HG03342 (cell line): ENCODE measurements around the gene MACROD2.
A peak's percentile ranks its signal among the peaks of the same experiment; 100 is the strongest.

Source experiments
- ATAC-seq: cut with Tn5 transposase; IDR thresholded peaks from one replicate; pipeline ENCODE4 v1.9.1; 2021; ENCODE audit warnings: mild to moderate bottlenecking, moderate library complexity; ENCODE audit not compliant: unreplicated experiment

Gene MACROD2

DNA sequence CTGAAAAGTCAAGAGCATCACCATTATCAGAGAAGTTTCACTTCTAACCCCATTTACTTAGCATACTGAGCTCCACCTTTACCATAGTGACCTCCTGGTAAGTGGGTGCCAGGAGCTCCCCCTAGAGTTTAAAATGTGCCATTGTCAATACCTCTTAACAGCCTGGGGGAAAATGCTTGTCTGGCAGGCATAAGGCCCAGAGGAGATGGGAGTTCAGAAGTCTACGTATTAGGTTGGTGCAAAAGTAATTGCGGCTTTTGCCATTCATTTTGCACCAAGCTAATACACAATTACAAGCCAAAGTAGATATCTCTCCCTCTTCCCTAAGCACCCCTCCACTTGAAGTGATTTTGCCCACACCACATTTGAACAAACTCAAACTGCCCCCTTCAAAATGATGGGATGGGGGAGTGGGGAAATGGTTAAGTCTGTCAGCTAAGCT lies 1658.9 kb downstream of the MACROD2 start:
- ATAC-seq: peak; percentile 99

DNA sequence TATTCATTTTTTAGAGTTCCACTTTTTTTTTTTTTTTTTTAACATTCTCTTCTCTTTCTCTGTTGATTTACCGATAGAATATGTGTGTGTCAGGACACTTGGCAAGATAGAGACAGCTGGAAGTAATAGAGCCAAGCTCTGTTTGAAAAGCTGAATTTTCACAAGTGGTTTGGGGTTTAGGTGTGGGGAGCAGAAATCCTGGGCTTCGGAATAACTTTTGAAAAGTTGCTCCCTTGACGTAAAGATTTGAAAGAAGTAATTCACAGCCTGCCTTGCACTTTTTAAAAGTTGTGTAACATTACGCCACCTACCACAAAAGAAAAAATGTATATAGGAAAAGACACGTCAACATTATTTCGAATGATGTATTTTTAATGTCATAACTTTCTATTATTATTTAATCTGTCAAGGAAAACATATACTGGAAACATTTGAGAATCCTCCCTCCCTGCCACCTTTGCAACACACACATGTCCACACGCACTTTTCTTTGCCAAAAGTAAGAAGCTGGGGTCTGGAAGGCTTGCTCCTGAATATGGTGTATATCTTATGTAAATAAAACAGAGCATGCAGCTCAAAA lies 1660.1 kb downstream of the MACROD2 start:
- no peak for ATAC-seq

DNA sequence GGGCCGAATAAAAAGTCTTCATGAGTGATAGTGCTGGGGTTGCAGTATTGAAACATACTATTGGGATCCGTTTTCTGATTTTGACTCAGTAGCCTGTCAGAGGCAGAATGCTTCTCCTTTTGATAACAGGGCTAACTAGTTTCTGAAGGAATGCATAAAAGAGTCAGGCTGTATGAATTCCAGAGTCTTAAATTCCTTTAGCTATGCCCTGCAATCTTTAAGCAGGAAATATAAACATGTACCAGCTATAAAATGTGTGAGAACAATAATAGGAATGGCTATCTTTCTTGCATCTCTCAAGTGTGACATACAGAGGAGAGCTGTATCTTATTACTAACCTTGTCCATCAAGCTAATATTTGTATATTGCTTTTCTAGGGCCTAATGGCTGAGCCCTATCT lies 1660.8 kb downstream of the MACROD2 start:
- no peak for ATAC-seq

DNA sequence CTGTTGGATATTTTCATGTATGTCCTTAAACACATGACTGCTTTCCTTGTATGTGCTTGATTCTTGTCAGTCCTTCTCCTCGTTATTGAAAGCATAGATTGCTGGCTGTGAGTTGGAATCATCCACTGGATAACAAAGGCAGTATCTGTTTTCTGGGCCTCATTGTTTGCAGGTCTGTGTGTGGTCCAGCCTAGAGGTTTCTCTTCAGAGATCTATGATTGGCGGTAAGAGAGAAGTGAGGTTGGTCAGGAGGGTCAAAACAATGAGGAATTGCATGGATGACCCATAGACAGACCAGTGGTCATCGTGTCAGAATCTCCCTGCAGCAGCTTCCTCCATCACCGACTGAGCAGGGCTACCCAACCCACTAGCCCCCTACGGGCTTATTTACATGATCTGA lies 1663.0 kb downstream of the MACROD2 start:
- no peak for ATAC-seq

DNA sequence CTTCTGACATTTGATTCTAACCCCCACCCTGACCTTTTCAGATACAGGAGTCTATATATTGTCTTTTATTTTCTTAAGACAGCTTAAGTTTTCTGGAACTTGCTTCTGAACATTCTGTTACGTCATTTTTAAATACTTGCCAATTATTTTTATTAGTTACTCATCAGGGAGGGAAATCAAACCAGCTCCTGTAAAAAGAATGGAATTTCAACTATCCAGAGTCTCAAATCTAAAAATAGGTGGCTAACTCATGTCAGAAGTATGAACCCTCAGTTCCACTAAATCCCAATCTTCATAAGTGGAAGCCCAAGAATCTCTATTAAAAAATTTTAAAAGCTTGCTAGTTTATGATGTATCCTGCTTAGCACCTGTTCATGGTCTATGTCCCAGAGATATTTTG lies 1677.9 kb downstream of the MACROD2 start:
- ATAC-seq: no peak

DNA sequence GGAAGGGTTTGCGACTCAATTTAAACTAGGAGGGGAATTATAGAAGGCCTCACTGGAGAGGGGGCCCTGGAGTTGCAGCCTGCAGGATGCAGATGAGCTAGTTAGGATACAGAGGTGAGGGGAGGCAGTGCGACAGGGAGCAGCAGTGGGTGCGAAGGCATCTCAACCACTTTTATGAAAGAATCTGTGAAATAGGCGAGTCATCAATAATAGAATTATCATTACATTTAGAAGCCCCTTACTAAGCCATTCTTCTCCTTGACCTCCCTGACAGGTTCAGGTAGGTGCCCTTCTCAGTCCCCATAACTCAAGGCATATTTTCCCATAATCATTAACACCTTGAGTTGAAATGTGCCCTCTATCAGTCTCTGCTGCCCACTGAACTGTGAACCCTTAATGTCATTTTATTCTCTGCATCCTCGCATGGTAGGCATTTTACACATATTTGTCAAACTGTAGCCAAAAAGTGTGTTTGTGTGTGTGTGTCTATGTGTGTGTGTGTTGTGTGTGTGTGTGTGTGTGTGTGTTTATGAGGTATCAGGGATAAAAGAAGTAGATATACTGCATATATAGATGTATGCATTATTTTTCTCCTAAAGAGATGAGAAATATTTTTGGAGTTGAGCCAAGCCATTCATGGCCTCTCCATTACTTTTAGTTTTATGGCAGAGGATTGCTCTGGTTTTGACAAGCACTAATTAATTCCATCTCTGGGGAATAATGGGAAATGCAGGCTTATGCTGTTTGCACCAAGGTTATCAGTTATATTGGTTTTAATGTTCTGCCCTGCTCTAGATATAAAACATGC lies 1679.1 kb downstream of the MACROD2 start:
- ATAC-seq: no peak

DNA sequence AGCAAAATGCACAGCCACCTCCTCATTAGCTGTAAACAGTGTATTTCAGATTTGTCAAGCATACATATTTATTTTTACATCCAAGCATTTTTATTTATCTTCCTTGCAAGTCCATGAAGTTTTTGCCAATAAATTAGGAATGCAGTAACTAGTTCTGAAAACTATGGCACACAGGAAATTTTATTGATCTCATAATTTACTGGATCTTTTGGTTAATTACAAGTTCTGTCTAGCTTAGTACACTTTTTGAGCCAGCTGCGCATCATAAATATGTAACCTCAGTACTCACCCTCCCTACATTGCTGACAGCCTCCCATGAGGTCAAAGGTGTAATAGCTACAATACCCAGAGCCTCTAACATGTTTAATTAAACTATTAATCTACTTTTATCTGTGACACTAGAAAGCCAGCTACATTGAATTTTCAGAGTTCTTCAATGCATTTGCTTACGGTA lies 1679.8 kb downstream of the MACROD2 start:
- no peak for ATAC-seq

DNA sequence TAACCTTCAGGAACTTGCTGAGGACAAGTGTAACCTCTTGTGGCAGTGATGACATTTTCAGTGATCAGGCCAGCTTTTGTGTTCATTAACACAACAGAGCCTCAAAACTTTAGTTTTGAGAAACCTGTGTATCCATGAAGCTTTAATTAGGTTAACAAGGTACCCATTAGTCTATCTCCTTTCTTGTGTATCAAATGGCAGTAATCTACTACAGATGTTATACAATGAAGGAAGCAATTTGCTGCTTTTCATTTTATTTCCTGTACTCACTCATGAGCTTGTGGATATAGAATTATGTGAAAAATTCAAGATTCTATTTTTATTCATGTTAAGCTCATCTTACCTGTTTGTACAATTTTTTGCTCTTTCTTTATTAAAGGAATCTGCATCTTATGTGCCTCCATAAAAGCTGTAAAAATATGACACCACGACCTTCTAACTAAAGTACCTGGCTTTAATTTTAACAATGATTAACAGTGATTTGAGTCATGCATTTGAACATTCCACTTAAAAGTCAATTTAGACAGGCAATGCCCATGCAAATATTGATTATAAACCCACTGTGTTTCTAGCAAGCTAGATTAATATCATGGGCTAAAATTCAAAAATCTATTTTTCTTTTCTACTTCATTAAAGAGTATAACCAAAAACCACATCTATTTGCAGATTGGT lies 1680.6 kb downstream of the MACROD2 start:
- ATAC-seq: no peak

DNA sequence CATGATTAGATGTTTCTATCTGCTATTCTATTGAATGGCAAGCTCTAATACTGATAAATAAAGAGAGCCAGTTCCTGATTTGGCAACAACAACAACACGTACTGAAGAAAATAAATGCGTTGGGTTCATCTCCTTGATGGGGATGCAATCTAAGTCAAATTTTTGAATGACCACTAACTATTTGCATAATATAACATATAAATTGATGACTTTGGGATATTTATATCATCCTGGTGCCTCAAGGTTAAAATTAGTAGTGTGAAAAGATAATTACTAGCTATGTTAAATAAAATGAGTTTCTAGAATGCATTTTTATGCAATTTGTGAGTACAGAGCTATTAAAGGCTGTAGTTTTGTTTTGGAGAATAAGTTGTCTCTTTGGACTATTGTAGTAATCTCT lies 1681.5 kb downstream of the MACROD2 start:
- ATAC-seq: no peak

DNA sequence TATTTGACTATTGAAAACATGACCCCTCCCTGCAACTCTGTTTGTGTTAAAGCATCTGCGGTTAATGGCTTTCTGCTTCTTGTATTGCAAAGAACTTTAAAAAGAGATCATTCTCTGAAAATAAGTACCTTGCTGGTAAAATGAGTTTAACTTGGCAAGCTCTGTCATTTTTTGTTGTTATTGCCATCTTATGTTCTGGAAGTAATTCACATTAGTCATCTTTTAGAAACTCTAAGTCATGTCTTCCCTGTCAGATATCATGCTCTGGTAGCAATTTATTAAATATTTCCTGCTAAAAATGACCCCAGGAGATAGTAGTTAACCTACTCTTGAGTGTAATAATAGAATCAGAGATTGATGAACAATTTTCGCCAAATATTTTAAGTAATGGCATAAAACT lies 1687.4 kb downstream of the MACROD2 start:
- ATAC-seq: no peak

DNA sequence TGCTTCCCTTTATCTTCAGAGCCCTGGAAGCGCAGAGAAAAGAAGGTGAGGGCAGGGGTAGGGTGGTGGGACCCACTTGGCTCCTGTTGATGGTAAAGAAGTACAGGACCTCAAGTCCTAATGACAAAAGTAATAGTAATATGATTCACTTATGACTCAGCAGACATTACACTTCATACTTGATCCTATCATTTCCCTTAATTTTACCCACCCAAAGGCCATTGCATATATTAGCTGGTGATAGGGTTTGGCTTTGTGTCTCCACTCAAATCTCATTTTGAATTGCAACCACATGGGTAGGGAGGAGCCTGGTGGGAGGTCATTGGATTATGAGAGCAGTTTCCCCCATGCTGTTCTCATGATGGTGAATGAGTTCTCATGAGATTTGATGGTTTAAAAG lies 1697.3 kb downstream of the MACROD2 start:
- ATAC-seq: no peak

DNA sequence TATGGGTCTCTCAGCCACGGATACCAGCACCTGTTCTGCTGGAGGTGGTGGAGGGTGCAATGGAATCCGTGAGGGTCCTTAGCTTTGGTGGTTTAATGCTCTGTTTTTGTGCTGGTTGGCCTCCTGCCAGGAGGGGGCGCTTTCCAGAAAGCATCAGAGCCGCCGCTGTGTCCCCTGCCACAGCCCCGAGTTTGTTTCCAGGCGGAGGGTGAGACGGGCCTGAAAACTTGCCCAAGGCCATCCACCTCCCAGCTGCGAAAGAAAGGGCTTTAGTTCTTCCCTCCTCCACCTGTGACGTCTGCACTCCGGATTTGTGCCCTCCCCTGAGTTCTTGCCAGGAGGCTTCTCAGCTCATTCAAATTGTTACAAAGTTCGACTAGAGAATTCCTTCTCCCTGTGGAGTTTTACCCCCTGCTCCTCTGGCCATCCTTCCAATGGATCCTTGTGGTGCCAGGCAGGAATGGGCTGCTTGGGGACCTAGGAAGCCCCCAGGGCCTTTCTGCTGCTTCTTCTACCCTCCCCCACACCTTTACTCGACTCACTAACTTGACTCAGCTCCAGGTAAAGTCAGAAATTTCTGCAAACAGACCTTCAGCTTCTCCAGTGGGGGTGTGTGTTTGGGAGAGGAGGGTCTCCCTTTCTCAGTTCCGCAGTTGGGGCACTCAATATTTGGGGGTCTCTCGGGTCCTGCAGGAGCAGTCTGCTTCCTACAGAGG lies 1704.3 kb downstream of the MACROD2 start:
- no peak for ATAC-seq

DNA sequence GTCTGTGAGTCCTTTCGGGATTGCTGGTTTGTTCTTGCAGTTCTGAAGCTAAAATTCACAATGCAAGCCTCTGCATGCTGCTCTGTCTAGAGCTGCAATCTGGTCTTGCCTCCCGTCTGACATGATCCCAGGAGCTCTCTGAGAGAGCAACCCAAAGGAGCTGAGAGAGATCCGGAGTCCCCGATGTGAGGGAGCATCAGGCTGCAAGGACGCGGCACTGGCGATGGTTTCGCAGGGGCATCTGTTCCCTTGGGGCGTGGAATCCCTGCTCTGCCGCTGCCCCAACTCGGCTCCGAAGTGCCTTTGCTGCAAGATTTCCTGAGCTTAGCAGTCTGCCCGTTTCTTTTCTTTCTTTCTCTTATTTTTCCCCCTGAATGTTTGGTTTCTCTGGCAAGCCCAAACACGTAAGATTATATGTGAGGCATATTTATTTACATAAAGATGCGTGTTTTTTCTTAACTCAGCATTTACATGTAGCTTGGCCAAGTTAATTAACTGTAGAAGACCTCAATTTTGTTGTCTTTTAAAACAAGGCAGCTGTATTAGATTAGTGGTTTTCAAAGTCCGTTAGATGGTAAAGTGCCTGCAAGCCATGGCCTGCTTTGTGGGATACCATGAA lies 1704.9 kb downstream of the MACROD2 start:
- no peak for ATAC-seq

DNA sequence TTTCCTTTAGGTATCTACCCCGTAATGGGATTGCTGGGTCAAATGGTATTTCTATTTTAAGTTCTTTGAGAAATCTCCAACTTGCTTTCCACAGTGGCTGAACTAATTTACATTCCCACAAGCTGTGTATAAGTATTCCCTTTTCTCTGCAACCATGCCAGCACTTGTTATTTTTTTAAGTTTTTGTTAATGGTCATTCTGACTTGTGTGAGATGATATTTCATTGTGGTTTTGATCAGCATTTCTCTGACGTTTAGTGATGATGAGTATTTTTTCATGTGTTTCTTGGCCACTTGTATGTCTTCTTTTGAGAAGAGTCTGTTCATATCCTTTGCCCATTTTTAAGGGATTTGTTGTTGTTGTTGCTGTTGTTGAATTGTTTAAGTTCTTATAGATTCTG lies 1706.8 kb downstream of the MACROD2 start:
- no peak for ATAC-seq

DNA sequence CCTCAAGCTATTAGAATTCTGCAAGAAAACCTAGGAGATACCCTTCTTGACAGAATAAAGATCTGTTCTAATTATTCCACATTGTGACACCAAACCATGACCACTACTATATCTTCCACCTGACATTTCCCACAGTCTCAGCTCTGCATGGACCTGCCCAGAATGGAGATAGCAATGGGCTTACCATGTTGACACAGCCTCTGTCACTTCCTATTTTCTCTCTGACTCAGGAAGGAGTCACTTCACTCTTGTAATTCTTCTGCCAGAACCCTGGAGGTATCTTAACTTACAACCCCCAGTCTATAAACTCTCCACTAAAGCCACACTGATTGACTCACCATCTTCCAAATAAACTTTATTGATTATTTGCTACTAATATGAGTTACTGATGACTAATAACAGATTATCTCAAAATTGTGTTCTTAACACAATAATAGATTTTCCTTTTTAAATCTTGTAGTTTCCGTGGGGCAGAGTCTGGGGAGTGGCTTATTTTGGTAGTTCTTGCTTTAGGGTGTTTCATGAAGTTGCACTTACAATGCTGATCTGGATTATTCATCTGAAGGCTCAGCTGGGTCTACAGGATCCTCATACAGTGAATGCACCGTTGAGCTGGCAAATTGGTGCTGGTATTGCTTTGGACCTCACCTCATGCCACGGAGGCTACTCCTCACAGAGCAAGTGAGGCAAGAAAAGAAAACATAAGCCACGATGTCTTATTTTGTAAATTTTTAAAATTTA lies 1708.0 kb downstream of the MACROD2 start:
- ATAC-seq: no peak

DNA sequence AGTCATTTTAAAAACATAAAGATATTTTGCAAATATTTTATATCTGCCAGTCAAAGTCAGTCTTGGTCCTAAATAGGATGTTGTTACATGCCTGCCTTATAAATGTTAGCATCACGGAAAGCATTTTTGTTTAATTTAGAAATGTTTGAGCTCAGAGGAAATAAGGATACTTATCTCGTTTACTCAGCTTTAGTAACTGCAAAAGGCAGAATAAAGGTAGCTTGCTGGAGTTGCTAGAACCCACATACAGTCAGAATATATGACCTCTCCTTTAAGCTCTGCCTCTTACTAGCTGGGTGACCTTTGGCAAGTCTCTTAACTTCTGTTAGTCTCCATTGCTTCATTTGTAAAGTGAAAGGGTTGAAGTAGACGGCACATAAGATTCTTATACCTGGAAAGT lies 1710.7 kb downstream of the MACROD2 start:
- no peak for ATAC-seq

DNA sequence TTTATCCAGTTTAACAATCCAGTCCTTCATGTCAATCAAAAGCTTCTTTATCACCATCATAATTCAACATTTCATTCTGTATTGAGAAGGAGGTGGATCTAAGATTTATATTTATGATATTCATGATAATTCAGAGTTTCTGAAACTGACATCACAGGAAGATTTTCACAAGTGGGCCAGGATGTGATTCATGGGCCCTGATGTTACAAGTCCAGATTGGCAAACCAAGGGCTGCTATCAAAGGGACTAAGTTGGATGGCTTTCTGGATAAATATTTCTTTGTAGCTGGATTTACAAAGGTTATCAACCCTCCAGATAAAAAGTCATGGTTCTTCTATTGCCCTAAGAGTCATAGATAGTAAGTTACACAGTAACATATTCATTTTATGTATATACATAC lies 1711.4 kb downstream of the MACROD2 start:
- no peak for ATAC-seq

DNA sequence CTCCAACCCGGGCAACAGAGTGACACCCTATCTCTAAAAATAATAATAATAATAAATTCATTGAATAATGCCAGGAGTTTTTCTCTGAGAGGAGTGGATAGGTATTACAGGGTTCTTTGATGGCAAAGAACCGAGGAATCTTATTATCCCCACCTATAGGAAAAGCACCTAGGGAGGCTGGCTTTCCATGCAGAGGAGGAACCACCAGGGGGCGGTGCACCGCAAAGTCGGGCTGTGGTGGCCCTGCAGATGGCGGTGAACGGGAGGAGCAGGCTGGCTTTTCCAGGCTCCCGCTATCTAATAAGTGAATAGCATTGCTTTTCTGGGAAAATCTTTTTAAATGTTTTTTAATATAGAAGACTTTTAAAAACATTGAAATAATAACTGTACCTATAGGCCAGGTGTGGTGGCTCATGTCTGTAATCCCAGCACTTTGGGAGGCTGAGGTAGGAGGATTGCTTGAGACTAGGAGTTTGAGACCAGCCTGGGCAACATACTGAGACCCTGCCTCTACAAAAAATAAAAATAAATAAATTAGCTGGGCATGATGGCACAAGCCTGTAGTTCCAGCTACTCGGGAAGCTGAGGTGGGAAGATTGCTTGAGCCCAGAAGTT lies 1713.8 kb downstream of the MACROD2 start:
- peak; percentile 90 for ATAC-seq

DNA sequence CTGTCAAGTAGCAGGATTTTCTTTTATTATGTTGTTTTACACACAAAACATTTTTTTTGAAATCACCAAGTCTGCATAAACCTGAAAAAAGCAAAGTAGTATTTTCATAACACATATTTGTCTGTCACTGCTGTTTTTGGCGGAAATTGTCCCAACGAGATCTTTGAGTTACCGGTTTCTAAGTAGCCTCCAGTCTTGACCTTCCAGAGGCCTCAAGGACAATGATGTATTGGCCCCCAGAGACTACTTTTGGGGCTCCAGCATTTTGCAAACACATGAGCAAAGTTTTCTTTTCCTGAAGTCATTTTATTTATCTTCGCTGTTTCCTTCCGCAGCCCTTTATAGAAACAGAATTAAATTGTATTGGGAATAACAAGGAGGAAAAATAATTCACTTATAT lies 1715.3 kb downstream of the MACROD2 start:
- ATAC-seq: no peak

DNA sequence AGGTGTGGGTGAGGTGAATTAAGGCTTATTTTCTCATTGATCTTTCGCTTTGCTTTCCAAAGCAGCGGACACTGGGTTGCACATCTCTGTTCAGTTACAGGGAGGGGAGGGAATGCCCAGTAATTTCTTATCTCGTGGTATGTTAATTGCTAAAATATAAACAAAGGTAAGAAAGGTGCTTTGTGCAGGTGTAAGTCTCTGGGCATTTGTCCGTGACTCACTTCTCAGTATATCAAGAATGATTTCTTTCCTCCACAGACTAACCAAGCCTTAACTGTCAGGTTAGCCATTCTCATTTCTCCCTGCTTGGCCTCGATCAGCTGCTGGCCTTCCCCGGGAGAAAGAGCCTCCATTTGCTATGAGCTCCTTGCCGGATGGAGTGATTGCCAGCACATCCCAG lies 1715.9 kb downstream of the MACROD2 start:
- ATAC-seq: no peak
